ENCODE results near the gene C11orf91.

DNA sequence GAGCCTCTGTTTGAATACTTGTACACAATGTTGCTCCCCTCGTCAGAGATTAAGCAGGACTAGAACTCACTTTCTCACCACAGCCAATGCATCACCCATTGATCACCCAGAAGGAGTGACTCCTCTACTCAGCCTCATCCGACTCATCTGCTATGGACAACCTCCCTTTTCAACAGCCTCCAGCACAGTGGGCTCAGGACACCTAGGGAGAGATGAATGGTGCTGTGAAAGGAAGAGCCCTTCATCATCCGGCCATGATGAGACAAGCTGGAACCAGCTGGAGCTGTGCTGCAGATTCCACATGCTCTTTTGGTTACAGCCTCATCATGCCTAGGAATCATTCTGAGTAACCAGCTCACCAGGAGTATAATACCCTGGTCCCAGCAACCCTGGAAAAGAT, 15.5 kb downstream of the C11orf91 start:
- TF ChIP-seq RAD21 (IDR thresholded peaks at IDR 0.05; ENCODE audit: low read depth), result no peak
- TF ChIP-seq TAF1 (IDR thresholded peaks at IDR 0.05; ENCODE audit: low read depth), result no peak
- no peak for TF ChIP-seq EGR1 (IDR thresholded peaks at IDR 0.05)

Data from Ishikawa (cell line).